ENCODE measurements around the gene HABP4. TPM values are rescaled to one million over a fixed set of nuclear protein-coding genes. Genes with fewer than 3 reads are reported as not detected.
A peak's percentile ranks its signal among the peaks of the same experiment; 100 is the strongest.

Gene HABP4
- total RNA-seq, 1 experiment from 2014 or later: 11.6 TPM

DNA sequence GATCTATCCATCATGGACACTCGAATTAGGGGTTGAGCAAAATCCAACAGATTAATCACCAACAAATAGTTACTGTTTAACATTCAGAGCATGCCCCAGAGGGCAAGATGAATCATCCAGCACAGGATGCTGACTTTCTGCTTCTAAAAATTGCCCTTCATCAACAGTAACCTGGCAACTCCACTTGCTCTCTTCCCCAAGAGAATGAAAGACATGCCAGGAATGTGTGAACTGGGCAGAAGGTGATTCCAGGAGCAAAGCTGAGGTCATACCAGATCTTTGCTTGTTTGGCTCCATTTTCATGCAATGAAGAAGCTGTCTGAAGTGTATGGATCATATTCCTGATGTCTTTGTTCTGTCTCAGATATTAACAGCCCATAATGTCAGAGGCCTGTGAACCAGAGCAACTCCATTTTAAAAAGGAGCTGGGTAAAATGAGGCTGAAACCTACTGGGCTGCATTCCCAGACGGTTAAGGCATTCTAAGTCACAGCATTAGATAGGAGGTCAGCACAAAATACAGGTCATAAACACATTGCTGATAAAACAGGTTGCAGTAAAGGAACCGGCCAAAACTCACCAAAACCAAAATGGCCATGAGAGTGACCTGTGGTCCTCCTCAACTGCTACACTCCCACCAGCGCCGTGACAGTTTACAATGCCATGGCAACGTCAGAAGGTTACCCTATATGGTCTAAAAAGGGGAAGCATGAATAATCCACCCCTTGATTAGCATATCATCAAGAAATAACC, 29.3 kb upstream of the HABP4 start:
- Histone ChIP-seq H3K9me3 (ENCODE audit: low read depth, low read length, poor library complexity, severe bottlenecking) (no peaks in the 10 kb centered on the region), H3K4me1 (ENCODE audit: insufficient read depth, low read length, poor library complexity, severe bottlenecking) (peaks cover 14% of the 10 kb centered on the region), H3K36me3 (ENCODE audit: insufficient read depth, low read length, poor library complexity, severe bottlenecking) (no peaks in the 10 kb centered on the region), H3K27ac (ENCODE audit: low read depth, low read length, poor library complexity, severe bottlenecking) (peak overlapping the region; percentile 99), H3K27me3 (replicated peaks; ENCODE audit: insufficient read depth, low read depth, low read length, poor library complexity) (no peaks in the 10 kb centered on the region), H3K4me3 (ENCODE audit: low read depth, low read length, poor library complexity, severe bottlenecking) (no peak overlapping the region)
- no peak for TF ChIP-seq EZH2 (IDR thresholded peaks at IDR 0.05; ENCODE audit: borderline replicate concordance, low read depth, low read length, poor library complexity, severe bottlenecking)
- TF ChIP-seq, protein P1, sequence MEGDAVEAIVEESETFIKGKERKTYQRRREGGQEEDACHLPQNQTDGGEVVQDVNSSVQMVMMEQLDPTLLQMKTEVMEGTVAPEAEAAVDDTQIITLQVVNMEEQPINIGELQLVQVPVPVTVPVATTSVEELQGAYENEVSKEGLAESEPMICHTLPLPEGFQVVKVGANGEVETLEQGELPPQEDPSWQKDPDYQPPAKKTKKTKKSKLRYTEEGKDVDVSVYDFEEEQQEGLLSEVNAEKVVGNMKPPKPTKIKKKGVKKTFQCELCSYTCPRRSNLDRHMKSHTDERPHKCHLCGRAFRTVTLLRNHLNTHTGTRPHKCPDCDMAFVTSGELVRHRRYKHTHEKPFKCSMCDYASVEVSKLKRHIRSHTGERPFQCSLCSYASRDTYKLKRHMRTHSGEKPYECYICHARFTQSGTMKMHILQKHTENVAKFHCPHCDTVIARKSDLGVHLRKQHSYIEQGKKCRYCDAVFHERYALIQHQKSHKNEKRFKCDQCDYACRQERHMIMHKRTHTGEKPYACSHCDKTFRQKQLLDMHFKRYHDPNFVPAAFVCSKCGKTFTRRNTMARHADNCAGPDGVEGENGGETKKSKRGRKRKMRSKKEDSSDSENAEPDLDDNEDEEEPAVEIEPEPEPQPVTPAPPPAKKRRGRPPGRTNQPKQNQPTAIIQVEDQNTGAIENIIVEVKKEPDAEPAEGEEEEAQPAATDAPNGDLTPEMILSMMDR (conservative IDR thresholded peaks at IDR 0.05; ENCODE audit: low read depth, low read length): no peak
- POLR2A ChIA-PET (ENCODE audit: low non-redundant PET): no interaction called here
- peak; percentile 61 for DNase-seq (ENCODE audit: low spot score)
- intact Hi-C loops (cut with micrococcal nuclease; ENCODE audit: unreplicated experiment): no loop called here
- CTCF ChIA-PET: interaction anchor here (0.6 kb wide), 1 partner anchor 265 kb away, joined by 3 read pairs; no protein-coding TSS in a partner anchor
- BruUV-seq (replicated peaks): no TSS peak

DNA sequence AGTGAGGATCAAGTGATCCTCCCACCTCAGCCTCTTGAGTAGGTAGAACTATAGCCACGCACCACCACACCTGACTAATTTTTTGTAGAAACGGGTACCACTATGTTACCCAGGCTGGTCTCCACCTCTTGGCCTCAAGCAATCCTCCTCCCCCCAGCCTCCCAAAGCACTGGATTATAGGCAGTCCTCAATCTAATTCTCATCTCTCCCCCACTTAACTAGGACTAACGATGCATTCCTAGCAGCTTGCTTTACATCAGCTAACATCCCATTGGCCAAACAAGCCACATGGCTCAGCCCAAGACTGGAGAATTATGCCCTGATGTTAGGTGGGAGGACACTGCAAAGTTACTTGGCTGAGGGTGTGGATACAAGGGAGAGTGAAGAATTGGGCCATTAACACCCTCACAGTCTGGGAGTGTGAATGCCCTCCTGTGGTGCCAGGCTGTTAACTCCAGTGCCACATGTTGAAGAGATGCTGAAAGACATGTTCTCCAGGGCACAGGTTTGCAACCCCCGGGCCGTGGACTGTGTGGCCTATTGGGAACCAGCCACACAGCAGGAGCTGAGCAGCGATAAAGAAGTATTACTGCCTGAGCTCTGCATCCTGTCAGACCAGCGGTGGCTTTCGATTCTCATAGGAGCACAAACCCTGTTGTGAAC, 26.5 kb upstream of the HABP4 start:
- Histone ChIP-seq H3K4me3 (ENCODE audit: low read depth, low read length, poor library complexity, severe bottlenecking) (no peak overlapping the region), H3K9me3 (ENCODE audit: low read depth, low read length, poor library complexity, severe bottlenecking) (no peaks in the 10 kb centered on the region), H3K27ac (ENCODE audit: low read depth, low read length, poor library complexity, severe bottlenecking) (no peak overlapping the region), H3K4me1 (ENCODE audit: insufficient read depth, low read length, poor library complexity, severe bottlenecking) (peaks cover 14% of the 10 kb centered on the region), H3K27me3 (replicated peaks; ENCODE audit: insufficient read depth, low read depth, low read length, poor library complexity) (no peaks in the 10 kb centered on the region), H3K36me3 (ENCODE audit: insufficient read depth, low read length, poor library complexity, severe bottlenecking) (no peaks in the 10 kb centered on the region)
- no TSS peak for BruUV-seq (replicated peaks)
- DNase-seq (ENCODE audit: low spot score): no peak
- intact Hi-C loops (cut with micrococcal nuclease; ENCODE audit: unreplicated experiment): no loop called here
- ChIA-PET CTCF (no interaction called here), POLR2A (ENCODE audit: low non-redundant PET) (no interaction called here)
- TF ChIP-seq, protein P1 (conservative IDR thresholded peaks at IDR 0.05; ENCODE audit: low read depth, low read length): no peak
- no peak for TF ChIP-seq EZH2 (IDR thresholded peaks at IDR 0.05; ENCODE audit: borderline replicate concordance, low read depth, low read length, poor library complexity, severe bottlenecking)

DNA sequence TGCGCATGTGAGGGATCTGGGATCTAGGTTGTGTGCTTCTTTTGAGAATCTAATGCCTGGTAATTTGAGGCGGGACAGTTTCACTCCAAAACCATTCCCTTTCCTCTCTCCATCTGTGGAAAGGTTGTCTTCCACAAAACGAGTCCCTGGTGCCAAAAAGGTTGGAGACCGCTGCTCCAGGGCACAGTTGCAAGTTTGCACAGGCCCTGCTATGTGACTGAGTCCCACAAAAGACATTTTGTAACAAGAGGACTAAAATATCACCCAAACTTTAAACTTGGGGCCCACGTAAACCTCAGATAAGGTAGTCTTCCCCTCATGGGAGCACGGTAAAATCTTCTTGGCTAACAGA, 26.0 kb upstream of the HABP4 start:
- POLR2A ChIA-PET (ENCODE audit: low non-redundant PET): no interaction called here

More for the DNA sequence above, 26.0 kb upstream of the HABP4 start:
- CTCF ChIA-PET: no interaction called here
- H3K36me3 ChIP-seq (ENCODE audit: insufficient read depth, low read length, poor library complexity, severe bottlenecking): no peaks in the 10 kb centered on the region
- intact Hi-C loops (cut with micrococcal nuclease; ENCODE audit: unreplicated experiment): no loop called here
- no peaks in the 10 kb centered on the region for H3K27me3 ChIP-seq (replicated peaks; ENCODE audit: insufficient read depth, low read depth, low read length, poor library complexity)
- H3K4me3 ChIP-seq (ENCODE audit: low read depth, low read length, poor library complexity, severe bottlenecking): no peak overlapping the region
- no TSS peak for BruUV-seq (replicated peaks)
- DNase-seq (ENCODE audit: low spot score): no peak
- H3K4me1 ChIP-seq (ENCODE audit: insufficient read depth, low read length, poor library complexity, severe bottlenecking): peaks cover 14% of the 10 kb centered on the region
- no peak for TF ChIP-seq EZH2 (IDR thresholded peaks at IDR 0.05; ENCODE audit: borderline replicate concordance, low read depth, low read length, poor library complexity, severe bottlenecking)
- TF ChIP-seq, protein P1 (conservative IDR thresholded peaks at IDR 0.05; ENCODE audit: low read depth, low read length): no peak
- H3K27ac ChIP-seq (ENCODE audit: low read depth, low read length, poor library complexity, severe bottlenecking): no peak overlapping the region
- H3K9me3 ChIP-seq (ENCODE audit: low read depth, low read length, poor library complexity, severe bottlenecking): no peaks in the 10 kb centered on the region
